Measurements from ENCODE around the gene CTBP2.

CTBP2 gene

DNA sequence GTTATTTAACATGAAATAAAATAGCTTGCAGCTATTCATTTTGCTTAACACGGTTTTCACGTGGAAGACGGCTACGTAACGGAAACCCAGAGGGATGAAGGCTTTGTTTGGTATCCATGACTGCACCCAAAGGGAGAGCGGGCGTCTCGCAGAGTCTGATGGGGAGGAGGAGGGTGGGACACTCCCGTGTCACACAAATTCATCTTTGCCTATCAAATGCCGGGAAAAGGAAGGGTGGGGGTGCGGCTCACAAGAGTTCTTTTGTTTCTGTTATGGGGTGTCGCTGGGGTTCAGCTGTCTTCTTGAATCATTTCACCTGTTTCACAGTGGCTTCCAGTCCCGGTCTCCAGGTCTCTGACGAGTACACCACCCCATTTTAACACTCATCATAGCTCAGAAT lies 110.0 kb downstream of the CTBP2 start:
- H3K9me3 ChIP-seq (ENCODE audit: severe bottlenecking) = no peaks in the 10 kb centered on the region
- H3K27ac ChIP-seq = no peak overlapping the region
- TF ChIP-seq, protein P1, sequence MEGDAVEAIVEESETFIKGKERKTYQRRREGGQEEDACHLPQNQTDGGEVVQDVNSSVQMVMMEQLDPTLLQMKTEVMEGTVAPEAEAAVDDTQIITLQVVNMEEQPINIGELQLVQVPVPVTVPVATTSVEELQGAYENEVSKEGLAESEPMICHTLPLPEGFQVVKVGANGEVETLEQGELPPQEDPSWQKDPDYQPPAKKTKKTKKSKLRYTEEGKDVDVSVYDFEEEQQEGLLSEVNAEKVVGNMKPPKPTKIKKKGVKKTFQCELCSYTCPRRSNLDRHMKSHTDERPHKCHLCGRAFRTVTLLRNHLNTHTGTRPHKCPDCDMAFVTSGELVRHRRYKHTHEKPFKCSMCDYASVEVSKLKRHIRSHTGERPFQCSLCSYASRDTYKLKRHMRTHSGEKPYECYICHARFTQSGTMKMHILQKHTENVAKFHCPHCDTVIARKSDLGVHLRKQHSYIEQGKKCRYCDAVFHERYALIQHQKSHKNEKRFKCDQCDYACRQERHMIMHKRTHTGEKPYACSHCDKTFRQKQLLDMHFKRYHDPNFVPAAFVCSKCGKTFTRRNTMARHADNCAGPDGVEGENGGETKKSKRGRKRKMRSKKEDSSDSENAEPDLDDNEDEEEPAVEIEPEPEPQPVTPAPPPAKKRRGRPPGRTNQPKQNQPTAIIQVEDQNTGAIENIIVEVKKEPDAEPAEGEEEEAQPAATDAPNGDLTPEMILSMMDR (IDR thresholded peaks at IDR 0.05; ENCODE audit: low read depth, low read length) = no peak
- DNase-seq = no peak
- no peak overlapping the region for H3K4me3 ChIP-seq (ENCODE audit: low read depth, low read length)
- H3K27me3 ChIP-seq (ENCODE audit: insufficient read depth, low read depth, severe bottlenecking) = no peaks in the 10 kb centered on the region
- no peaks in the 10 kb centered on the region for H3K36me3 ChIP-seq

DNA sequence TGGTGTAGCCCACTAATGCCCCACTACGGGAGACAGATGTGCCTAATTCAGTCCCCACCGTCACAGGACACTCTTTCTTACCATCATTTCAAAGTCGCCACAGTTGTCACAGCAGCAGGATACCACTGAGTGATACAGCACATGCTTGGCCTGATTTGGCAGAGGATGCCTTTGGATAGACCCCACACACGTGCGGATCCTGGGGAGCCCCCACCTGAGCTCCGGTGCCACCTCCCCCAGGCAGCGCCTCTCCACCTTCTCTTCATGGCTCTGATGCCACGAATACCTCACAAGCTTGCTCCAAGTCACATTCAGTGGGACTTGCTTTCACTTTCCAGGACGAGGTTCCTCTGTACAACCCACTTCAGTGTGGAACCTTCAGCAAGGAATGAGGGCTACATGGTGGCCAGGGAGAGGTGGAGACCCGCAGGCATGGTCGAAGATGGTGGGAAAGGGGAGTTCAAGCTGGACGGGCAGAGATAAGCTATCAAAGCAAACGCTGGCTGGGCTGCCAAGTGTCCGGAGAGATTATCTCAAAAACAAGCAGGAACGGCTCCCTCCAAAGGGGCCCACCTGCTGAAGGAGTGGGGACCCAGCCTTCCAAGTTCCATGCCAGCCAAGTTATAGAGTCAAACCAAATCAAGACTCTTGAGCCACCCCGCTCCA lies 111.0 kb downstream of the CTBP2 start:
- TF ChIP-seq, protein P1 (IDR thresholded peaks at IDR 0.05; ENCODE audit: low read depth, low read length) = no peak
- Histone ChIP-seq H3K4me3 (ENCODE audit: low read depth, low read length) (no peak overlapping the region), H3K27me3 (ENCODE audit: insufficient read depth, low read depth, severe bottlenecking) (no peaks in the 10 kb centered on the region), H3K9me3 (ENCODE audit: severe bottlenecking) (no peaks in the 10 kb centered on the region), H3K36me3 (no peaks in the 10 kb centered on the region), H3K27ac (no peak overlapping the region)
- no peak for DNase-seq

DNA sequence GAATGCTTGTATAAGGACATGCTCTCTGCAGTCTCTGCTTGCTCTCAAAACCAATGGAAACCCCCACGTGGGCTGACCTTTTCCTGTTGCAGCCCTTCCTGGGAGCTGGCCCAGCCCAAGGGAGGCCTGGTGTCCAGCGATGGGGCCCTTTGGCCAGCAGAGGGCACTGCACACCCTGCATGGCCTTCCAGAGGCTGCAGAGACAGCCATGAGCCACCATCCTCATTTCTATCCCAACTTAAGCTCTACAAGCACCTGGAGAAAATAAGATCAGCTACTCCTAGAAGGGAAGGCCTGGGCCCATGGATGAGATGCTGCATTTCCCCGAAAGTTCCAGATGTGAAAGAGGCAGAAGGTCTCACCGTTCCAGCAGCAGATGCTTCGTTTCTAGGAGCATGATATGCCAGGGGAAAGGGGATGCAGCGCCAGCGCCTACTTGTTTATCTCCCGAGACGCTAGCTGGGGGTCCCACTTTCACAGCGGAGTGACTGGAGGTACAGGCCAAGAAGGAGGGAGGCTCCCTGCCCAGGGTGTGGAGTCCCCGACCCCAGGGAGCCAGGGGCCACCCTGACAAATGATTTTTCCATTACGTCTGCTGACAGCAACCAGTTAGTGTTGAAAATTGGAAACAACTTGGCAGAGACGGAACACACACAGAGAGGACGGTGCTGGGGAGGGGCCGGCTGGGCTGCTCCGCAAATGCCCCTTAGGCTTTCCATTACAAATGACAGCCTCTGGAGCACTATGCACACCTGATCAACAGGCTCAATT lies 112.1 kb downstream of the CTBP2 start:
- DNase-seq = peak; percentile 91
- no peaks in the 10 kb centered on the region for H3K9me3 ChIP-seq (ENCODE audit: severe bottlenecking)
- H3K36me3 ChIP-seq = no peaks in the 10 kb centered on the region; the same call in 1 of the 2 replicates
- H3K27me3 ChIP-seq (ENCODE audit: insufficient read depth, low read depth, severe bottlenecking) = no peaks in the 10 kb centered on the region
- H3K27ac ChIP-seq = 0 out of 2 replicates have a peak overlapping the region, but pooled peaks have one; percentile 3
- TF ChIP-seq, protein P1 (IDR thresholded peaks at IDR 0.05; ENCODE audit: low read depth, low read length) = peak; percentile 96
- H3K4me3 ChIP-seq (ENCODE audit: low read depth, low read length) = no peak overlapping the region

DNA sequence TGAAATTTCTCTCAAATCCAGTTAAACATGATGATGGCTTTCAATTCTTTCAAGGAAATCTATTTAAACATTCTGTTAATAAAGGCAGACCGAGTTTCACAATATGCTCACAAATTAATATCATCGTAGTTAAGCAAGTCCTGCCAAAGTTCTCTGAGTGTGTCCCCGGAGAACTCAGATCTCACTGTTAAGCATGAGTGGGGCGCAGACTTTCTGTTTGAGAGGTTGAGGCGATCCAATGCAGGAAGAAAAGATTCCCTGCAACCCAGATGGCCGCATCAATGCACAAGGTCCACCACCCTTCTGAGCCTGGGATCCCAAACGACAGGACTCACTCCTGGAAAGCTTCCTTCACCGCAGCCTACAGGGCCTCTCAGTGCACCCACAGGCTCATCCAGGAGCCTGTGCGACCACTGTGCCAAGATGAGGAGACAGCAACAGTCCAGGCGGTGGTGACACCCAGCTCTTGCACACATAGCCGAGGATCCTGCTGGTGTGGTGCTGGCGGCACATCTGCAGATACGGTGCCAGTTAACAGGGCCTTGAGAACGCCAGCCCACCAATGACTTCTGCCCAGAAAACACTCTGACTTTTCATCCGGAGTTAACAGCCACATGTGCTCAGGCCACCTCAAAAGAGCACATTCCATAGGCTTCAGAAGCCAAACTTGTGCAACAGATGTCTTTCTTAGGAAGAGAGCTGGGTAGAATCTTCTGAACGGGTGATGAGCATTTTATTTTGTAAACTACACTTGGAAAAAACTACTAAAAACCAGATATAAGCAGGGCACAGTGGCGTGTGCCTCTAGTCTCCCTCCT lies 116.3 kb downstream of the CTBP2 start:
- no peak overlapping the region for H3K4me3 ChIP-seq (ENCODE audit: low read depth, low read length)
- TF ChIP-seq, protein P1 (IDR thresholded peaks at IDR 0.05; ENCODE audit: low read depth, low read length) = no peak
- no peaks in the 10 kb centered on the region for H3K9me3 ChIP-seq (ENCODE audit: severe bottlenecking)
- H3K36me3 ChIP-seq = no peaks in the 10 kb centered on the region; the same call in 1 of the 2 replicates
- no peaks in the 10 kb centered on the region for H3K27me3 ChIP-seq (ENCODE audit: insufficient read depth, low read depth, severe bottlenecking)
- no peak for DNase-seq
- H3K27ac ChIP-seq = no peak overlapping the region

GRCh38 chr10:125041856-125042506 lies 118.4 kb downstream of the CTBP2 start:
- no peak overlapping the region for H3K4me3 ChIP-seq (ENCODE audit: low read depth, low read length)
- H3K27ac ChIP-seq = no peak overlapping the region
- H3K9me3 ChIP-seq (ENCODE audit: severe bottlenecking) = no peaks in the 10 kb centered on the region
- H3K27me3 ChIP-seq (ENCODE audit: insufficient read depth, low read depth, severe bottlenecking) = no peaks in the 10 kb centered on the region
- H3K36me3 ChIP-seq = peaks cover 14% of the 10 kb centered on the region
- DNase-seq = no peak
- TF ChIP-seq, protein P1 (IDR thresholded peaks at IDR 0.05; ENCODE audit: low read depth, low read length) = no peak

Data from WERI-Rb-1 (cell line).